ENCODE data around the gene ZBTB7C. TPM values are rescaled to one million over a fixed set of nuclear protein-coding genes. Genes with fewer than 3 reads are reported as not detected.

ZBTB7C gene
- total and polyA plus RNA-seq, 2 of the 4 experiments (the other 2 are of a cell fraction), result not detected

DNA sequence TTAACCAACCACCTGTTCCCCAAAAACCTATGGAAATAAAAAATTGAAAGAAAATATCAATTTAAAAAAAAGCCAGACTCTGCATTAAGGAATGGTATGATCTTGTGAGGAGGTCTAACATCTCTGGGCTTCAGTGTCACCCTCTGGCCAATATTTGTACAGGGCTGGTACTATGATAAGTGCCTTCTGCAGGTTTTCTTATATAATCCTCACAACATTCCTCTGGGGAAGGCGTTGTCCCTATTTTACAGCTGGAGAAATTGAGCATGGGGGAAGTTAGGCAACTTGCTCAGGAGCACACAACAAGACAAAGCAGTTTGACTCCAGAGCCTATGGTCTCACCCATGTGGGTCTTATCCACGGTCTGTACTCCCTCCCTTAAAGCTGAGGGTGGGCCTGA is 86.0 kb downstream of the ZBTB7C start:
- Histone ChIP-seq H3K56ac (ENCODE audit: extremely low read depth, insufficient read depth, low read length) (no peak overlapping the region), H3K27ac (ENCODE audit: insufficient read depth, low read length) (no peak overlapping the region), H3K9me1 (ENCODE audit: insufficient read depth, low read length) (no peaks in the 10 kb centered on the region), H3K14ac (replicated peaks; ENCODE audit: low read depth, low read length) (no peak overlapping the region), H4K20me1 (ENCODE audit: insufficient read depth, low read length) (no peaks in the 10 kb centered on the region), H4K5ac (ENCODE audit: low read depth, low read length) (no peak overlapping the region), H2AFZ (replicated peaks; ENCODE audit: low read length, poor library complexity) (no peak overlapping the region), H3K79me1 (ENCODE audit: low read depth in 1 of 2, low read length in 2 of 2) (no peaks in the 10 kb centered on the region), H3K4me1 (ENCODE audit: control insufficient read depth, insufficient read depth, low read length) (no peaks in the 10 kb centered on the region; the same call in 1 of the 2 replicates), H3K23ac (ENCODE audit: low read depth, low read length) (no peak overlapping the region), H3K4me2 (ENCODE audit: low read depth, low read length) (no peak overlapping the region), H3K9me3 (ENCODE audit: control insufficient read depth, insufficient read depth, low read length) (no peaks in the 10 kb centered on the region), H3K27me3 (ENCODE audit: control insufficient read depth, insufficient read depth, low read length) (peaks cover 5% of the 10 kb centered on the region), H3K18ac (ENCODE audit: low read depth, low read length) (no peak overlapping the region), H2AK5ac (ENCODE audit: low read depth, low read length) (no peak overlapping the region), H3K4ac (ENCODE audit: low read depth, low read length) (no peak overlapping the region), H2BK15ac (ENCODE audit: low read depth, low read length) (no peak overlapping the region), H2BK120ac (ENCODE audit: low read depth, low read length) (no peak overlapping the region), H2BK5ac (ENCODE audit: low read depth, low read length, poor library complexity, severe bottlenecking) (no peak overlapping the region), H2BK20ac (ENCODE audit: low read depth, low read length) (no peak overlapping the region), H2AK9ac (replicated peaks; ENCODE audit: low read depth, low read length, poor library complexity) (no peak overlapping the region), H4K8ac (ENCODE audit: low read depth in 2 of 2, low read length in 2 of 2) (no peak overlapping the region), H3K36me3 (ENCODE audit: control insufficient read depth, insufficient read depth, low read length) (no peaks in the 10 kb centered on the region), H4K91ac (ENCODE audit: insufficient read depth, low read depth, low read length) (no peak overlapping the region), H3K4me3 (ENCODE audit: insufficient read depth, low read depth, low read length) (no peak overlapping the region), H3K9ac (ENCODE audit: low read depth, low read length) (no peak overlapping the region)
- TF ChIP-seq, protein P1, sequence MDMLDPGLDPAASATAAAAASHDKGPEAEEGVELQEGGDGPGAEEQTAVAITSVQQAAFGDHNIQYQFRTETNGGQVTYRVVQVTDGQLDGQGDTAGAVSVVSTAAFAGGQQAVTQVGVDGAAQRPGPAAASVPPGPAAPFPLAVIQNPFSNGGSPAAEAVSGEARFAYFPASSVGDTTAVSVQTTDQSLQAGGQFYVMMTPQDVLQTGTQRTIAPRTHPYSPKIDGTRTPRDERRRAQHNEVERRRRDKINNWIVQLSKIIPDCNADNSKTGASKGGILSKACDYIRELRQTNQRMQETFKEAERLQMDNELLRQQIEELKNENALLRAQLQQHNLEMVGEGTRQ (IDR thresholded peaks at IDR 0.05; ENCODE audit: low read depth, low read length), result no peak
- no peak for TF ChIP-seq RFX5 (IDR thresholded peaks at IDR 0.05; ENCODE audit: low read depth, low read length)
- intact Hi-C loops (cut with micrococcal nuclease), result no loop called here
- WGBS, 2 experiments (ENCODE audit: extremely low coverage in 2 of 2, insufficient read length in 1 of 2), result 0% methylated on average over 1 of the region's 2 CpGs; no CpG with 5 or more reads in 1 of the 2 experiments
- CTCF ChIA-PET, result no interaction called here
- DNase-seq (no peak), ATAC-seq (ENCODE audit: low read depth) (no peak)
- no TSS peak for BruUV-seq (replicated peaks)
- dilution Hi-C loops (cut with HindIII; ENCODE audit: low sequenced_read_pairs, unreplicated experiment), result no loop called here
- POLR2A ChIA-PET (ENCODE audit: unreplicated experiment), result no interaction called here
- in situ Hi-C loops (cut with MboI; ENCODE audit: low sequenced_read_pairs), result no loop called here
